Measurements from ENCODE around the gene TRIM72.

DNA sequence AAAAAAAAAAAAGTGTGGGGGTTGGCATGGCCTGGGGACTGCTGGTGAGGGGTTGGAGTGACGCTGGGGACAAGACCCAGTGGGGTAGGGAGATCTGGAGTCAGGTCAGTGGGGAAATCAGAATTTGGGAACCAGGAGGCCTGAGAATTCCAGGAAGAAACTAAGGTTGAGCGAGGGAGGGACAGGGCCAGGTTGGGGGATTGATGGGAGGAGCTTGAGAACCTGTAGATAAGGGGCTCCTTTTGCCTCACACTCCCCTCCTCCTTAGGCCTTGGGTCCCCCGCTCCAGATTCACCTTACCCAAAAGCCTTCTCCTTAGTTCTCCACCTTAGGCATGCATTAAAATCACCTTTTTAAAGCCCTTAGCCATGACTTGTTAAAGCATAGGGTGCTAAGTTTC is 11.3 kb downstream of the TRIM72 start:
- no peak for TF ChIP-seq CTCF (IDR thresholded peaks at IDR 0.05)
- no peak for TF ChIP-seq POLR2AphosphoS5 (IDR thresholded peaks at IDR 0.05)
- no peak for TF ChIP-seq POLR2A (IDR thresholded peaks at IDR 0.05)

Measured in transverse colon (tissue), 4 donors.